Lung (tissue), 12 donors: ENCODE measurements around the gene KRTAP10-1. TPM values are rescaled to one million over a fixed set of nuclear protein-coding genes. Genes with fewer than 3 reads are reported as not detected.
"Not testable (repeated sequence)": the region's sequence is repeated elsewhere in the genome, so short reads cannot be mapped to it uniquely, and the experiment has no call there.

ENCODE experiments used
- ATAC-seq: fragments of 200-7000 bp; cut with Tn5 transposase; one replicate; pipeline ENCODE4 v1.9.1; 2020; ENCODE audit warnings: moderate number of reproducible peaks; ENCODE audit not compliant: insufficient read depth, low FRiP score
- DNase-seq, 3 donors: peaks; one replicate each; pipeline ENCODE4 v3.0.0-alpha.2; 2013 to 2017
- H3K27ac ChIP-seq, 2 donors: one replicate each; pipeline ENCODE4 v1.5.1; 2013; ENCODE audit warnings: mild to moderate bottlenecking in 2 of 2, moderate library complexity in 2 of 2, control low read depth in 1 of 2, inconsistent platforms in 1 of 2, low read depth in 1 of 2, low read length in 1 of 2
- H3K27me3 ChIP-seq, 3 donors: one replicate each; pipeline ENCODE4 v1.5.1; 2013; ENCODE audit warnings: low read length in 2 of 3; ENCODE audit not compliant: control insufficient read depth in 3 of 3, insufficient read depth in 3 of 3
- H3K36me3 ChIP-seq, 4 donors: one replicate each; pipeline ENCODE4 v1.5.1; 2013; ENCODE audit warnings: low read length in 4 of 4, mild to moderate bottlenecking in 1 of 4, moderate library complexity in 1 of 4; ENCODE audit not compliant: control insufficient read depth in 4 of 4, insufficient read depth in 4 of 4
- H3K4me1 ChIP-seq, 5 donors: one replicate each; pipeline ENCODE4 v1.5.1; 2013; ENCODE audit warnings: low read length in 5 of 5, mild to moderate bottlenecking in 2 of 5, moderate library complexity in 1 of 5; ENCODE audit not compliant: control insufficient read depth in 5 of 5, insufficient read depth in 5 of 5
- H3K4me3 ChIP-seq: one replicate; pipeline ENCODE4 v1.5.1; 2013; ENCODE audit warnings: mild to moderate bottlenecking, control low read depth, moderate library complexity
- H3K9ac ChIP-seq, 2 donors: one replicate each; pipeline ENCODE4 v1.5.1; 2013; ENCODE audit warnings: low read length in 2 of 2, control low read depth in 1 of 2; ENCODE audit not compliant: insufficient read depth in 1 of 2
- H3K9me3 ChIP-seq, 4 donors: one replicate each; pipeline ENCODE4 v1.5.1; 2013; ENCODE audit warnings: low read length in 3 of 4, mild to moderate bottlenecking in 1 of 4, moderate library complexity in 1 of 4; ENCODE audit not compliant: control insufficient read depth in 4 of 4, insufficient read depth in 3 of 4
- WGBS, 2 donors: extraction: QIAGEN DNeasy Blood & Tissue Kit; methylation state at CpG; one replicate each; pipeline ENCODE4 v1.1.7; 2013; 5-methylcytosine and 5-hydroxymethylcytosine counted together
- polyA plus RNA-seq, 2 donors: library from polyadenylated mRNA; stranded (reverse); fragments of 200-250 nt; gene quantifications; one replicate each; pipeline ENCODE4 v1.2.1, GENCODE V29; 2013
- total RNA-seq, 2 donors: library from RNA; depleted of rRNA in 1 of 2; stranded (reverse); fragments of >200 nt in 1 of 2; gene quantifications; one replicate each; pipeline ENCODE4 v1.2.1, GENCODE V29; 2014 to 2021
- TF ChIP-seq, protein P1 (sequence below): IDR thresholded peaks from 2 replicates; pipeline ENCODE4 v1.5.1; 2012; ENCODE audit warnings: mild to moderate bottlenecking; ENCODE audit errors: control extremely low read depth, extremely low read depth
- donor health status: control.
- donor health status: control.
- donor health status: Bipolar disorder and iron deficiency.
- donor health status: healthy.
- donor health status: DM: yes; HTN: yes; CAD: no.

KRTAP10-1 gene
- total and polyA plus RNA-seq, 4 donors: not detected

DNA sequence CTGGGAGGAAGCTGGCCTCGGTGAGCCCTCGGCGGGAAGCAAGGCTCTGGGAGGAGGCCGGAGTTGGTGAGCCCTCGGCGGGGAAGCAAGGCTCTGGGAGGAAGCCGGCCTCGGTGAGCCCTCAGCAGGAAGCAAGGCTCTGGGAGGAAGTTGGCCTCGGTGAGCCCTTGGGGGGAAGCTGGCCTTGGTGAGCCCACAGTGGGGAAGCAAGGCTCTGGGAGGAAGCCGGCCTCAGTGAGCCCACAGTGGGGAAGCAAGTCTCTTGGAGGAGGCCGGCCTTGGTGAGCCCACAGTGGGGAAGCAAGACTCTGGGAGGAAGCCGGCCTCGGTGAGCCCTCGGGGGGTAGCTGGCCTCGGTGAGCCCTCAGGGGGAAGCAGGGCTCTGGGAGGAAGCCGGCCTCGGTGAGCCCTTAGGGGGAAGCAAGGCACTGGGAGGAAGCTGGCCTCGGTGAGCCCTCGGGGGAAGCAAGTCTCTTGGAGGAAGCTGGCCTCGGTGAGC lies 36.0 kb downstream of the KRTAP10-1 start:
- Histone ChIP-seq H3K27ac (no peak overlapping the region), H3K9ac (no peak overlapping the region), H3K9me3 (peaks cover 0 to 3% (median 0%) of the 10 kb centered on the region in 4 donors), H3K4me3 (no peak overlapping the region), H3K4me1 (peaks cover 0 to 4% (median 0%) of the 10 kb centered on the region in 5 donors), H3K36me3 (no peaks in the 10 kb centered on the region), H3K27me3 (no peaks in the 10 kb centered on the region)
- no peak for ATAC-seq
- no peak for DNase-seq
- TF ChIP-seq, protein P1, sequence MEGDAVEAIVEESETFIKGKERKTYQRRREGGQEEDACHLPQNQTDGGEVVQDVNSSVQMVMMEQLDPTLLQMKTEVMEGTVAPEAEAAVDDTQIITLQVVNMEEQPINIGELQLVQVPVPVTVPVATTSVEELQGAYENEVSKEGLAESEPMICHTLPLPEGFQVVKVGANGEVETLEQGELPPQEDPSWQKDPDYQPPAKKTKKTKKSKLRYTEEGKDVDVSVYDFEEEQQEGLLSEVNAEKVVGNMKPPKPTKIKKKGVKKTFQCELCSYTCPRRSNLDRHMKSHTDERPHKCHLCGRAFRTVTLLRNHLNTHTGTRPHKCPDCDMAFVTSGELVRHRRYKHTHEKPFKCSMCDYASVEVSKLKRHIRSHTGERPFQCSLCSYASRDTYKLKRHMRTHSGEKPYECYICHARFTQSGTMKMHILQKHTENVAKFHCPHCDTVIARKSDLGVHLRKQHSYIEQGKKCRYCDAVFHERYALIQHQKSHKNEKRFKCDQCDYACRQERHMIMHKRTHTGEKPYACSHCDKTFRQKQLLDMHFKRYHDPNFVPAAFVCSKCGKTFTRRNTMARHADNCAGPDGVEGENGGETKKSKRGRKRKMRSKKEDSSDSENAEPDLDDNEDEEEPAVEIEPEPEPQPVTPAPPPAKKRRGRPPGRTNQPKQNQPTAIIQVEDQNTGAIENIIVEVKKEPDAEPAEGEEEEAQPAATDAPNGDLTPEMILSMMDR: no peak
- WGBS, 2 donors: 27 to 56% methylated on average over 18 to 20 of the region's 20 CpGs

DNA sequence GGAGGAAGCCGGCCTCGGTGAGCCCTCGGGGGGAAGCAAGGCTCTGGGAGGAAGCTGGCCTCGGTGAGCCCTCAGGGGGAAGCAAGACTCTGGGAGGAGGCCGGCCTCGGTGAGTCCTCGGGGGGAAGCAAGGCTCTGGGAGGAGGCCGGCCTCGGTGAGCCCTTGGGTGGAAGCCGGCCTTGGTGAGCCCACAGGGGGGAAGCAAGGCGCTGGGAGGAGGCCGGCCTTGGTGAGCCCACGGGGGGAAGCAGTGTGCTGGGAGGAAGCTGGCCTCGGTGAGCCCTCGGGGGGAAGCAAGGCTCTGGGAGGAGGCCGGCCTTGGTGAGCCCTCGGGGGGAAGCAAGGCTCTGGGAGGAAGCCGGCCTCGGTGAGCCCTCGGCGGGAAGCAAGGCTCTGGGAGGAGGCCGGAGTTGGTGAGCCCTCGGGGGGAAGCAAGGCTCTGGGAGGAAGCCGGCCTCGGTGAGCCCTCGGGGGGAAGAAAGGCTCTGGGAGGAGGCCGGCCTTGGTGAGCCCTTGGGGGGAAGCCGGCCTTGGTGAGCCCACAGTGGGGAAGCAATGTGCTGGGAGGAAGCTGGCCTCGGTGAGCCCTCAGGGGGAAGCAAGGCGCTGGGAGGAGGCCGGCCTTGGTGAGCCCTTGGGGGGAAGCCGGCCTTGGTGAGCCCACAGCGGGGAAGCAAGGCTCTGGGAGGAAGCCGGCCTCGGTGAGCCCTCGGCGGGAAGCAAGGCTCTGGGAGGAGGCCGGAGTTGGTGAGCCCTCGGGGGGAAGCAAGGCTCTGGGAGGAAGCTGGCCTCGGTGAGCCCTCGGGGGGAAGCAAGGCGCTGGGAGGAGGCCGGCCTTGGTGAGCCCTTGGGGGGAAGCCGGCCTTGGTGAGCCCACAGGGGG lies 36.7 kb downstream of the KRTAP10-1 start:
- not testable (repeated sequence) for H3K4me1 ChIP-seq, H3K9ac ChIP-seq, H3K27me3 ChIP-seq, H3K9me3 ChIP-seq, H3K36me3 ChIP-seq, H3K27ac ChIP-seq, ATAC-seq, DNase-seq, H3K4me3 ChIP-seq
- 66 to 77% methylated on average over 42 to 44 of the region's 44 CpGs for WGBS, 2 donors

DNA sequence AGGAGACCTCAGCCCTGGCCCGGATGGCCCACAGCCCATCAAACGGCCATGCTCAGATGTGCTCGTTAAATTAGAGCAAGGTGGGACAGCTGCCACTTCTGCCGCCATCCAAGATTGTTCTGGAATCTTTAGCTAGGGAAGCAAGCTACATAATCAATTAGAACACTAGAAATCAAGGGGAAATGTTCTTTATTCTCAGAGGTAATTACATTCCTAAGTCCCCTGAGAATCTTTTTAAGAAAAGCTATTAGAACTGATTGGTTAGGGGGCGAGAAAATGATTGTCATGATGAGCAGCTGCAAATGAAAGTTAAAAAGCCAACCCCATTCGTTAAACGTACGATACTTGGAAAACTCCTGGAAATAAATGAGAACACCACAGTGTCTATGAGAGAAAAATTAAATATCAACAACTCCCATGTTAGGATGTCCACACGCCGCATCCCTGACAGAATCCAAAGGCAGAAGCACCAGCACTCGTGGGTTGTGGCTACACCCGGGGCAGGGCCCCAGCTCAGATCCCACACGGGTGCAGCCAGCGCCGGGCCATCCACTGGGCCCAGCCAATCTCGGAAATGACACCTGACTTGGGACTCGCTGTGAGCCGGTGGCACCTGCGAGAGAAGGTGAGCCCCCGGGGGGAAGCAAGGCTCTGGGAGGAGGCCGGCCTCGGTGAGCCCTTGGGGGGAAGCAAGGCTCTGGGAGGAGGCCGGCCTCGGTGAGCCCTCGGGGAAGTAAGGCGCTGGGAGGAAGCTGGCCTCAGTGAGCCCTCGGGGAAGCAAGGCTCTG lies 37.6 kb downstream of the KRTAP10-1 start:
- Histone ChIP-seq H3K9me3 (peaks cover 0 to 3% (median 0%) of the 10 kb centered on the region in 4 donors), H3K27ac (no peak overlapping the region), H3K9ac (no peak overlapping the region), H3K4me1 (peaks cover 0 to 4% (median 2%) of the 10 kb centered on the region in 5 donors), H3K27me3 (no peaks in the 10 kb centered on the region), H3K4me3 (no peak overlapping the region), H3K36me3 (no peaks in the 10 kb centered on the region)
- ATAC-seq: no peak
- no peak for DNase-seq
- TF ChIP-seq, protein P1: no peak
- 86 to 87% methylated on average over 27 of the region's 27 CpGs for WGBS, 2 donors

DNA sequence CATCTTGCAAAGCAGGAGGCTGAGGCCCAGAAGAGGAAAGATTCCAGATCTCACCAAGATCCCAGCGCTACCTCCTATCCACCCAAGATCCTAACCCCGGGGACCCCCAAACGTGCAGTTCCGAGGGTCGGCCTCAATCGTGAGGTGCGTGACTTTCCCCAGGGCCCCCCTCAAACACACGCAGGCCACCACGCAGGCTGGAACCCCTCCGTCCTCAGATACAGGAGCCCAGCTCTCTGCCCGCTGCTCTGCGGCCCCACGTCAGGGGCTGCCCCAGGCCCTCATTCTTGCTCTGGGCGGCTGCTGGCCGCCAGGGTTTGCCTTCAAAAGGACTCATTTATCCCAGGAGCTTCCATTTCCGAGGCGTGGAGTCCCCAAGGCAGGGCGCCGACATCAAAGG lies 39.9 kb downstream of the KRTAP10-1 start:
- TF ChIP-seq, protein P1: no peak
- 81 to 86% methylated on average over 19 of the region's 19 CpGs for WGBS, 2 donors
- no peaks in the 10 kb centered on the region for H3K27me3 ChIP-seq
- no peaks in the 10 kb centered on the region for H3K9me3 ChIP-seq
- H3K36me3 ChIP-seq: no peaks in the 10 kb centered on the region
- no peak overlapping the region for H3K4me3 ChIP-seq
- peaks cover 0 to 9% (median 2%) of the 10 kb centered on the region in 5 donors for H3K4me1 ChIP-seq
- DNase-seq: no peak
- no peak overlapping the region for H3K9ac ChIP-seq
- ATAC-seq: no peak
- H3K27ac ChIP-seq: no peak overlapping the region
